Measurements from ENCODE around the gene PCNA.

Gene PCNA

DNA sequence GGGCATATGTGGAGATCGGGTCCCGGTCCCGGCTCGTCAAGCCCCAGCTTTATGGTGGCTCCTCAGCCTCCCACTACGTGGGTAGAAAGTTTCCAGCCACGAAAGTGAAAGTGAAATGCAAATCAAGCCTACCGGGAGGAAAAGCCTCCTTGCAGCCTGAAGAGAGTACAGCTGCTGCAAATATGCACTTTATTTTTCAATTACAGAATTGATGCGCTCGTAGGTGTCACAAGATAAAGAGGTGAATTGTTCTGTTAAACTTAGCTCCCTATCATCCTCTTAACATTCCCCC is 373 bp upstream of the PCNA start:
- TF ChIP-seq, protein P1, sequence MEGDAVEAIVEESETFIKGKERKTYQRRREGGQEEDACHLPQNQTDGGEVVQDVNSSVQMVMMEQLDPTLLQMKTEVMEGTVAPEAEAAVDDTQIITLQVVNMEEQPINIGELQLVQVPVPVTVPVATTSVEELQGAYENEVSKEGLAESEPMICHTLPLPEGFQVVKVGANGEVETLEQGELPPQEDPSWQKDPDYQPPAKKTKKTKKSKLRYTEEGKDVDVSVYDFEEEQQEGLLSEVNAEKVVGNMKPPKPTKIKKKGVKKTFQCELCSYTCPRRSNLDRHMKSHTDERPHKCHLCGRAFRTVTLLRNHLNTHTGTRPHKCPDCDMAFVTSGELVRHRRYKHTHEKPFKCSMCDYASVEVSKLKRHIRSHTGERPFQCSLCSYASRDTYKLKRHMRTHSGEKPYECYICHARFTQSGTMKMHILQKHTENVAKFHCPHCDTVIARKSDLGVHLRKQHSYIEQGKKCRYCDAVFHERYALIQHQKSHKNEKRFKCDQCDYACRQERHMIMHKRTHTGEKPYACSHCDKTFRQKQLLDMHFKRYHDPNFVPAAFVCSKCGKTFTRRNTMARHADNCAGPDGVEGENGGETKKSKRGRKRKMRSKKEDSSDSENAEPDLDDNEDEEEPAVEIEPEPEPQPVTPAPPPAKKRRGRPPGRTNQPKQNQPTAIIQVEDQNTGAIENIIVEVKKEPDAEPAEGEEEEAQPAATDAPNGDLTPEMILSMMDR (IDR thresholded peaks at IDR 0.05; ENCODE audit: control extremely low read depth, extremely low read depth, low read depth, missing control alignments), result no peak
- ChIA-PET POLR2A (interaction anchor here (0.5 to 2.1 kb wide), 8 partner anchors 9 to 126 kb away, joined by 3 to 10 read pairs (median 4); no protein-coding TSS in a partner anchor), CTCF (interaction anchor here (0.9 to 1.9 kb wide), 6 partner anchors 19 to 103 kb away, joined by 3 to 10 read pairs (median 4); no protein-coding TSS in a partner anchor)
- no peak for DNase-seq (ENCODE audit: extremely low spot score)

DNA sequence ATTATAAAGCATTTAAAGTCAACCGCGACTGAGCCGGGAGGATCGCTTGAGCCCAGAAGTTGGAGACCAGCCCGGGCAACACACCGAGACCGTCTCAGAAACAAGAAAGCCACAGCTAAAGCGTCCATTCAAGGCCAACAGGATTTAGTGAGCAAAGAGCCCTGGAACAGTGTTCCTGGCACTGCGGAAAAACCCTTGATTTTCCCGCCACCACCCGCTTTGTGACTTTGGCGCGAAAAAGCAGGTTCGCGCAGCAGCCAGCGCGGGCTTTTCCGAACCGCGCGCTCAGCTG is 669 bp downstream of the PCNA start:
- ChIA-PET CTCF (interaction anchor here (0.8 to 1.9 kb wide), 5 partner anchors 18 to 104 kb away, joined by 3 to 10 read pairs (median 4); no protein-coding TSS in a partner anchor), POLR2A (interaction anchor here (1.3 to 2.1 kb wide), 2 partner anchors 8 to 10 kb away, joined by 3 to 10 read pairs; partner anchors contain the start of gene CDS2)
- DNase-seq (ENCODE audit: extremely low spot score), result no peak
- TF ChIP-seq, protein P1 (IDR thresholded peaks at IDR 0.05; ENCODE audit: control extremely low read depth, extremely low read depth, low read depth, missing control alignments), result no peak

DNA sequence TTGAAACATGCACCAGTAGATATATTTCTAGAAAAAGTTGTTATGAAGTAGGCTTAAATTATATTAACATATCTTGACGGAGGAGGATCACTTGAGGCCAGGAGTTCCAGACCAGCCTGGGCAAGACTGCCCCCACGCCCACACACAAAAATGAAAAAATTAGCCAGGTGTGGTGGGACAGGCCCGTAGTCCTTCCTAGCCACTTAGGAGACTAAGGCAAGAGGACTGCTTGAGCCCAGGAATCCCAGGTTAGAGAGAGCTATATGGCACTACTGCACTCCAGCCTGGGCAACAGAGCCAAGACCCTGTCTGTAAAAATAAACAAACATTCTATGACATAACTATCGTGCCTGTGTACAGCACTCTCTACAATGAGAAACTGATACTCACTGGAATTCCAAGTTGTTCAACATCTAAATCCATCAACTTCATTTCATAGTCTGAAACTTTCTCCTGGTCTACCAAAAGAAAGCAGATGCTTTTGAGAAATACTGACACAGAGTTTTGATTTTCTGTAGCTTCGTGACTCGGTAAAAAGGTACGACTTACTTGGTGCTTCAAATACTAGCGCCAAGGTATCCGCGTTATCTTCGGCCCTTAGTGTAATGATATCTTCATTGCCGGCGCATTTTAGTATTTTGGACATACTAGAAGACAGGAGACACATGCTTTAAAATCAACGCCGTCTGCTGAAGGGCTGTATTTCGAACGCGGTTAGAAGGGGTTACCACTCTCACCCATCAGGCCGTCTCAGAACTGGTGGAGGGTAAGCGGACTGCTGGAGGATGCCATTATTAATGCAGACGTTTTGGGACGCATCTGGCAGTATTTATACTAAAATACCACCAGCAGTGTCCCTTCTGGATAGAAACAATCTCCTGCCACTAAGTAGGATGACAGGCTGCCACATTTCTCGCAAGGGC is 1.3 kb downstream of the PCNA start:
- DNase-seq (ENCODE audit: extremely low spot score), result no peak
- ChIA-PET POLR2A (interaction anchor here (1.3 to 2.1 kb wide), 2 partner anchors 8 to 10 kb away, joined by 3 to 10 read pairs; partner anchors contain the start of gene CDS2), CTCF (interaction anchor here (0.8 to 1.9 kb wide), 3 partner anchors 17 to 105 kb away, joined by 4 to 8 read pairs (median 4); no protein-coding TSS in a partner anchor)
- TF ChIP-seq, protein P1 (IDR thresholded peaks at IDR 0.05; ENCODE audit: control extremely low read depth, extremely low read depth, low read depth, missing control alignments), result no peak

DNA sequence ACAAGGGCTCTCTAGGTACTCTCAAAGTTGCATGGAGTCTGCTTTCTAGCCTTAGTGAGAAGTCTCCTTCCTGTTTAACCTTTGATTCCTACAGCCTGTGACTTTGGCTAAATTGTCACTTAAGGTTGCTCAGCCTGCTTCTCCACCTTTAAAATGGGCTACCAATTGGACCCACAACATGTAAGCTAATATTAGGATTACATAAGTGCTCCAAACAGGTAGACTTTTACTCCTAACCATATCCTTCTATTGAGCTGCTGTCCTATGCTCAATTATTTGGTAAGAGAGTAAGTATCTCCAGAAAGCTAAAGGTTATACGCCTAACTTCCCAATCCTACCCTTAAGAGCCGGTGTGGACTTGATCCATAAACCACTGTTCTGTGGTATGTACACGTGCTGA is 2.9 kb downstream of the PCNA start:
- DNase-seq (ENCODE audit: extremely low spot score), result no peak
- CTCF ChIA-PET, result interaction anchor here (1.1 to 1.9 kb wide), 3 partner anchors 16 to 52 kb away, joined by 3 to 4 read pairs (median 4); no protein-coding TSS in a partner anchor
- POLR2A ChIA-PET, result no interaction called here
- TF ChIP-seq, protein P1 (IDR thresholded peaks at IDR 0.05; ENCODE audit: control extremely low read depth, extremely low read depth, low read depth, missing control alignments), result no peak

DNA sequence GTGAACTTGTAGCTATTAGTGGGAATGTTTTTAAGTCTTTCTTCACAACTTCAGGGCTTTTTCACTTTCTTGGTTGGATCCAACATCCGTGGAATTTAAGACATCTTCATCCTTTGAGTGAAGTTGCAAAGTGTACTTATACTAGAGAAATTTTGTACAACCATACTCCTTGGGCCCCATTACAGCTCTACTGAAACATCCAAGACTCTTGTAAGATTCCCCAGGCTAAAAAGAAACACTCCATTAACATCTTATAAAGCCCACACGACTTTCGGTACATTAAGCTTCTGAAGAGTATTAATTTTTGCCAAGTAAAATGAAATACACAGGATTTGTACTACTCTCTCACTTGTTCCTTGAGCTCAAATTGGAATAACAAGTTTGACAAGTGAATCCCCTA is 5.4 kb downstream of the PCNA start:
- no peak for DNase-seq (ENCODE audit: extremely low spot score)
- ChIA-PET CTCF (interaction anchor here (1.2 to 2.1 kb wide), 3 partner anchors 15 to 91 kb away, joined by 3 to 6 read pairs (median 4); no protein-coding TSS in a partner anchor), POLR2A (no interaction called here)

DNA sequence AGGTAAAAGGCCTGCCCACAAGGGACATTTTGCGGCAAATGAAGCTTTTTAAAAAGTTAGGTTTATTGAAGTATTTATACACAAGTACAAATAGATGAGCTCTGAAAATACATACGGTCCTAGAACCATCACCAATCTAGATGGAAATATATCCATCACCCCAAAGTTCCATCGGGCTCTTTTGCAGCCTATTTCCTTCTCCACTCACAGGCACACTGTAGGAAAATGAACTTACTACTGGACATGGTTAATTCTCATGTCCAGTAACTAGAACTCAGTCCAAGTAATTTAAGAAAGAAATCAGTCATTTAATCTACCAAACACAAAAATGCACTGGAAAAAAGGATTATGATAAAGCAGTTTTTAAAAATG is 6.2 kb downstream of the PCNA start:
- no peak for DNase-seq (ENCODE audit: extremely low spot score)
- TF ChIP-seq, protein P1 (IDR thresholded peaks at IDR 0.05; ENCODE audit: control extremely low read depth, extremely low read depth, low read depth, missing control alignments), result no peak
- POLR2A ChIA-PET, result no interaction called here
- CTCF ChIA-PET, result interaction anchor here (1.3 kb wide), 1 partner anchor 14 kb away, joined by 4 read pairs; no protein-coding TSS in a partner anchor

More for the DNA sequence above, 5.4 kb downstream of the PCNA start:
- TF ChIP-seq, protein P1 (IDR thresholded peaks at IDR 0.05; ENCODE audit: control extremely low read depth, extremely low read depth, low read depth, missing control alignments), result no peak
